H9 (cell line): ENCODE results near the gene DNAAF5. TPM values are rescaled to one million over a fixed set of nuclear protein-coding genes. Genes with fewer than 3 reads are reported as not detected.

Experiments
- DNase-seq: peaks from one replicate; pipeline ENCODE4 v3.0.0-alpha.2; 2017
- H2AFZ ChIP-seq: one replicate; pipeline ENCODE4 v1.6.1; 2013; ENCODE audit warnings: mild to moderate bottlenecking, low read length, control low read depth, moderate library complexity
- H2AK5ac ChIP-seq: 2 replicates; pipeline ENCODE4 v1.6.1; 2013; ENCODE audit warnings: low read length, control low read depth, mixed read lengths; ENCODE audit not compliant: insufficient read length
- H2BK120ac ChIP-seq: one replicate; pipeline ENCODE4 v1.6.1; 2013; ENCODE audit warnings: low read depth, mild to moderate bottlenecking, low read length, control low read depth, inconsistent platforms; ENCODE audit not compliant: poor library complexity, severe bottlenecking
- H2BK12ac ChIP-seq: 2 replicates; pipeline ENCODE4 v1.6.1; 2013; ENCODE audit warnings: low read length, control low read depth, mixed read lengths, low read depth; ENCODE audit not compliant: insufficient read length
- H2BK15ac ChIP-seq: 2 replicates; pipeline ENCODE4 v1.6.1; 2013; ENCODE audit warnings: low read depth, low read length, control low read depth
- H2BK20ac ChIP-seq: one replicate; pipeline ENCODE4 v1.6.1; 2013; ENCODE audit warnings: low read depth, mild to moderate bottlenecking, low read length, control low read depth, inconsistent platforms; ENCODE audit not compliant: poor library complexity, severe bottlenecking
- H2BK5ac ChIP-seq: 2 replicates; pipeline ENCODE4 v1.6.1; 2013; ENCODE audit warnings: low read length, control low read depth, mixed read lengths; ENCODE audit not compliant: insufficient read length
- H3K14ac ChIP-seq: 2 replicates; pipeline ENCODE4 v1.6.1; 2013; ENCODE audit warnings: low read length, control low read depth; ENCODE audit not compliant: insufficient read depth
- H3K18ac ChIP-seq: 2 replicates; pipeline ENCODE4 v1.6.1; 2013; ENCODE audit warnings: low read depth, mild to moderate bottlenecking, mixed read lengths, low read length, control low read depth; ENCODE audit not compliant: insufficient read length
- H3K23ac ChIP-seq: 2 replicates; pipeline ENCODE4 v1.6.1; 2013; ENCODE audit warnings: low read length, control low read depth, mixed read lengths, low read depth; ENCODE audit not compliant: insufficient read length
- H3K23me2 ChIP-seq: 2 replicates; pipeline ENCODE4 v1.6.1; 2013; ENCODE audit warnings: low read depth, mild to moderate bottlenecking, mixed read lengths, low read length, control low read depth; ENCODE audit not compliant: insufficient read length, poor library complexity, severe bottlenecking
- H3K27ac ChIP-seq: 2 replicates; pipeline ENCODE4 v1.5.1; 2013; ENCODE audit warnings: low read length, control low read depth, mixed read lengths, low read depth; ENCODE audit not compliant: insufficient read length
- H3K27me3 ChIP-seq: 2 replicates; pipeline ENCODE4 v1.6.1; 2013; ENCODE audit warnings: low read length, control low read depth, inconsistent platforms; ENCODE audit not compliant: insufficient read depth
- H3K4ac ChIP-seq: 2 replicates; pipeline ENCODE4 v1.6.1; 2013; ENCODE audit warnings: low read depth, mild to moderate bottlenecking, control low read depth, inconsistent platforms, low read length, moderate library complexity
- H3K4me1 ChIP-seq: 2 replicates; pipeline ENCODE4 v1.6.1; 2013; ENCODE audit warnings: low read length, control low read depth, inconsistent platforms; ENCODE audit not compliant: insufficient read depth
- H3K4me2 ChIP-seq: 2 replicates; pipeline ENCODE4 v1.6.1; 2013; ENCODE audit warnings: low read length, control low read depth, mixed read lengths; ENCODE audit not compliant: insufficient read length, insufficient read depth
- H3K56ac ChIP-seq: 2 replicates; pipeline ENCODE4 v1.6.1; 2013; ENCODE audit warnings: low read depth, mild to moderate bottlenecking, mixed read lengths, low read length, control low read depth; ENCODE audit not compliant: insufficient read length
- H3K79me1 ChIP-seq: 2 replicates; pipeline ENCODE4 v1.6.1; 2013; ENCODE audit warnings: low read depth, mild to moderate bottlenecking, moderate library complexity, low read length, control low read depth, inconsistent platforms; ENCODE audit not compliant: insufficient read depth, poor library complexity, severe bottlenecking
- H3K79me2 ChIP-seq: 2 replicates; pipeline ENCODE4 v1.6.1; 2013; ENCODE audit warnings: low read length, control low read depth, inconsistent platforms; ENCODE audit not compliant: insufficient read depth
- H3K9ac ChIP-seq: 2 replicates; pipeline ENCODE4 v1.6.1; 2013; ENCODE audit warnings: low read length, control low read depth, mixed read lengths; ENCODE audit not compliant: insufficient read length; ENCODE audit errors: extremely low read depth
- H3K9me3 ChIP-seq: one replicate; pipeline ENCODE4 v1.6.1; 2013; ENCODE audit warnings: low read depth, low read length, inconsistent platforms; ENCODE audit not compliant: control insufficient read depth
- H3T11ph ChIP-seq: one replicate; pipeline ENCODE4 v1.6.1; 2013; ENCODE audit warnings: mild to moderate bottlenecking, low read length, control low read depth, inconsistent platforms
- H4K20me1 ChIP-seq: one replicate; pipeline ENCODE4 v1.6.1; 2013; ENCODE audit not compliant: control insufficient read depth, insufficient read length, insufficient read depth
- H4K5ac ChIP-seq: 2 replicates; pipeline ENCODE4 v1.6.1; 2013; ENCODE audit warnings: low read depth, mild to moderate bottlenecking, mixed read lengths, low read length, control low read depth; ENCODE audit not compliant: insufficient read length
- H4K8ac ChIP-seq: replicated peaks from 2 replicates; pipeline ENCODE4 v1.6.1; 2013; ENCODE audit warnings: low read length, control low read depth, mixed read lengths, low read depth; ENCODE audit not compliant: insufficient read length
- H4K91ac ChIP-seq: 2 replicates; pipeline ENCODE4 v1.6.1; 2013; ENCODE audit warnings: low read depth, mild to moderate bottlenecking, moderate library complexity, mixed read lengths, low read length, control low read depth; ENCODE audit not compliant: insufficient read length
- H3K27ac Mint-ChIP-seq, 3 experiments: 2 replicates in 2 of 3; 3 replicates in 1 of 3; pipeline ENCODE4 v1.8.0; 2020 to 2021; ENCODE audit warnings: mixed read lengths in 3 of 3, mild to moderate bottlenecking in 1 of 3, moderate library complexity in 1 of 3
- H3K27me3 Mint-ChIP-seq: 2 replicates; pipeline ENCODE4 v1.8.0; 2021; ENCODE audit warnings: low read depth, mild to moderate bottlenecking, moderate library complexity, mixed read lengths
- H3K36me3 Mint-ChIP-seq, 3 experiments: 2 replicates in 2 of 3; 3 replicates in 1 of 3; pipeline ENCODE4 v1.8.0; 2020 to 2021; ENCODE audit warnings: low read depth in 3 of 3, mixed read lengths in 3 of 3; ENCODE audit not compliant: insufficient read depth in 1 of 3
- H3K4me1 Mint-ChIP-seq, 2 experiments: 2 replicates each; pipeline ENCODE4 v1.8.0; 2020; ENCODE audit warnings: mixed read lengths in 2 of 2
- H3K4me3 Mint-ChIP-seq, 2 experiments: 2 replicates in 1 of 2; 3 replicates in 1 of 2; pipeline ENCODE4 v1.8.0; 2020 to 2021; ENCODE audit warnings: mild to moderate bottlenecking in 2 of 2, mixed read lengths in 2 of 2, moderate library complexity in 1 of 2
- H3K9me3 Mint-ChIP-seq, 2 experiments: 2 replicates in 1 of 2; 3 replicates in 1 of 2; pipeline ENCODE4 v1.8.0; 2020; ENCODE audit warnings: mild to moderate bottlenecking in 2 of 2, mixed read lengths in 2 of 2, moderate library complexity in 1 of 2
- WGBS: extraction: QIAGEN DNeasy Blood & Tissue Kit; methylation state at CpG from one replicate; pipeline ENCODE4 v1.1.7; 2013; ENCODE audit warnings: missing lambda C conversion rate, low lambda C conversion rate, mixed read lengths; ENCODE audit not compliant: insufficient read length; ENCODE audit errors: extremely low coverage; 5-methylcytosine and 5-hydroxymethylcytosine counted together
- total RNA-seq: library from RNA; stranded (reverse); gene quantifications from 2 replicates; pipeline ENCODE4 v1.2.1, GENCODE V29; 2021
- TF ChIP-seq, protein P1 (sequence below): fragments of 200-600 bp; sonication (generic); conservative IDR thresholded peaks from 3 replicates; pipeline ENCODE4 v1.8.0; 2021; ENCODE audit warnings: antibody characterized with exemption, mild to moderate bottlenecking

DNAAF5 gene
- total RNA-seq, 1 experiment from 2014 or later, result 43.5 TPM

DNA sequence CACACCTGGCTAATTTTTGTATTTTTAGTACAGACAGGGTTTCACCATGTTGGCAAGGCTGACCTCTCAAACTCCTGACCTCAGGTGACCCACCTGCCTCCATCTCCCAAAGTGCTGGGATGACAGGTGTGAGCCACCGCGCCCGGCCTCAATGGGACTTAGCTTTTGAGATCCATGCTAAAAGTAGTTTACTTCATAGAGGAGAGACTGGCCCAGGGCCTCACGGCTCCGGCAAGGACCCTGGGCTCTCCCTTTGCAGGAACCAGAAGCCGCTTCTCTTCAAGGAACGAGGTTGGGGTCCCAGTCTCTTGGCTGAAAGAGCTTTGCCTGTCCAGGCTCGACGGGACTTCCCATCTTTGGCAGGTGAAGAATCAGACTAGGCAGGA lies 30.1 kb upstream of the DNAAF5 start:
- H3T11ph ChIP-seq, result no peak overlapping the region
- H3K4me3 Mint-ChIP-seq, result no peak overlapping the region
- H3K4ac ChIP-seq, result no peak overlapping the region
- DNase-seq, result no peak
- H2BK5ac ChIP-seq, result no peak overlapping the region
- no peak overlapping the region for H3K23ac ChIP-seq
- H3K23me2 ChIP-seq, result no peaks in the 10 kb centered on the region
- no peak overlapping the region for H3K9ac ChIP-seq
- H3K18ac ChIP-seq, result no peak overlapping the region
- no peak overlapping the region for H2BK15ac ChIP-seq
- no CpG with 5 or more reads among the region's 9 CpGs for WGBS
- no peaks in the 10 kb centered on the region for H3K27me3 ChIP-seq
- H2BK120ac ChIP-seq, result no peak overlapping the region
- no peak overlapping the region for H4K8ac ChIP-seq
- TF ChIP-seq, protein P1, sequence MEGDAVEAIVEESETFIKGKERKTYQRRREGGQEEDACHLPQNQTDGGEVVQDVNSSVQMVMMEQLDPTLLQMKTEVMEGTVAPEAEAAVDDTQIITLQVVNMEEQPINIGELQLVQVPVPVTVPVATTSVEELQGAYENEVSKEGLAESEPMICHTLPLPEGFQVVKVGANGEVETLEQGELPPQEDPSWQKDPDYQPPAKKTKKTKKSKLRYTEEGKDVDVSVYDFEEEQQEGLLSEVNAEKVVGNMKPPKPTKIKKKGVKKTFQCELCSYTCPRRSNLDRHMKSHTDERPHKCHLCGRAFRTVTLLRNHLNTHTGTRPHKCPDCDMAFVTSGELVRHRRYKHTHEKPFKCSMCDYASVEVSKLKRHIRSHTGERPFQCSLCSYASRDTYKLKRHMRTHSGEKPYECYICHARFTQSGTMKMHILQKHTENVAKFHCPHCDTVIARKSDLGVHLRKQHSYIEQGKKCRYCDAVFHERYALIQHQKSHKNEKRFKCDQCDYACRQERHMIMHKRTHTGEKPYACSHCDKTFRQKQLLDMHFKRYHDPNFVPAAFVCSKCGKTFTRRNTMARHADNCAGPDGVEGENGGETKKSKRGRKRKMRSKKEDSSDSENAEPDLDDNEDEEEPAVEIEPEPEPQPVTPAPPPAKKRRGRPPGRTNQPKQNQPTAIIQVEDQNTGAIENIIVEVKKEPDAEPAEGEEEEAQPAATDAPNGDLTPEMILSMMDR, result no peak
- H3K4me1 ChIP-seq, result no peaks in the 10 kb centered on the region
- H2BK12ac ChIP-seq, result no peak overlapping the region
- no peak overlapping the region for H3K14ac ChIP-seq
- peaks cover 0 to 4% of the 10 kb centered on the region in 2 experiments; a peak in 2 of 5 replicates for H3K9me3 Mint-ChIP-seq
- H4K20me1 ChIP-seq, result peaks cover 5% of the 10 kb centered on the region
- H3K4me1 Mint-ChIP-seq, result peaks cover 5 to 9% of the 10 kb centered on the region in 2 experiments
- no peak overlapping the region for H2AK5ac ChIP-seq
- no peaks in the 10 kb centered on the region for H3K9me3 ChIP-seq
- H3K36me3 Mint-ChIP-seq, result peaks cover 25 to 55% (median 32%) of the 10 kb centered on the region in 3 experiments; a peak in 6 of 7 replicates
- no peak overlapping the region for H2BK20ac ChIP-seq
- H3K27me3 Mint-ChIP-seq, result no peaks in the 10 kb centered on the region
- H3K27ac ChIP-seq, result no peak overlapping the region
- H3K79me1 ChIP-seq, result peaks cover 2% of the 10 kb centered on the region
- H4K91ac ChIP-seq, result no peak overlapping the region
- no peaks in the 10 kb centered on the region for H3K79me2 ChIP-seq
- H4K5ac ChIP-seq, result no peak overlapping the region
- H3K27ac Mint-ChIP-seq, result no peak overlapping the region
- H3K56ac ChIP-seq, result no peak overlapping the region
- no peak overlapping the region for H3K4me2 ChIP-seq
- H2AFZ ChIP-seq, result no peak overlapping the region
